Vagina (tissue), 2 donors: ENCODE measurements around the gene SLU7. TPM values are rescaled to one million over a fixed set of nuclear protein-coding genes. Genes with fewer than 3 reads are reported as not detected.

Source experiments
- DNase-seq, 2 donors: peaks; one replicate each; pipeline ENCODE4 v3.0.0-alpha.2; 2017; ENCODE audit errors: extremely low spot score in 2 of 2
- H3K27ac ChIP-seq: fragments of 200-600 bp; sonication (generic); one replicate; pipeline ENCODE4 v1.5.1; 2019
- H3K27me3 ChIP-seq: fragments of 200-600 bp; sonication (generic); one replicate; pipeline ENCODE4 v1.5.1; 2019
- H3K36me3 ChIP-seq, 2 donors: fragments of 200-600 bp; sonication (generic); one replicate each; pipeline ENCODE4 v1.5.1; 2017 to 2019
- H3K4me1 ChIP-seq: fragments of 200-600 bp; sonication (generic); one replicate; pipeline ENCODE4 v1.5.1; 2019
- H3K4me3 ChIP-seq, 2 donors: fragments of 200-600 bp; sonication (generic); 1 replicate in 1 of 2; 2 replicates in 1 of 2; pipeline ENCODE4 v1.5.1; 2016 to 2019
- H3K9me3 ChIP-seq: fragments of 200-600 bp; sonication (generic); one replicate; pipeline ENCODE4 v1.5.1; 2019
- CTCF ChIP-seq, 3 experiments: fragments of 450-650 bp in 2 of 3; fragments of 200-600 bp in 1 of 3; sonication (generic) in 1 of 3; IDR thresholded peaks; one replicate each; pipeline ENCODE4 v1.5.1; 2017 to 2019; ENCODE audit warnings: antibody characterized with exemption in 3 of 3, mild to moderate bottlenecking in 2 of 3, moderate library complexity in 2 of 3
- POLR2A ChIP-seq, 2 donors: fragments of 450-650 bp; IDR thresholded peaks; one replicate each; pipeline ENCODE4 v1.6.1; 2017; ENCODE audit warnings: antibody characterized with exemption in 2 of 2, mild to moderate bottlenecking in 2 of 2, moderate library complexity in 2 of 2
- POLR2AphosphoS5 ChIP-seq, 2 donors: sonication (generic); formaldehyde crosslinking; IDR thresholded peaks; one replicate each; pipeline ENCODE4 v1.9.0; 2017; ENCODE audit warnings: antibody characterized with exemption in 2 of 2, mild to moderate bottlenecking in 2 of 2, low read depth in 1 of 2; ENCODE audit not compliant: insufficient read depth in 1 of 2
- intact Hi-C: fragments of 100-400 bp; cut with DNase I; formaldehyde crosslinking; loops from one replicate; pipeline ENCODE4 v1.15.1; 2023
- total RNA-seq: library from RNA; depleted of rRNA; stranded (reverse); fragments of >200 nt; gene quantifications from one replicate; pipeline ENCODE4 v1.2.3, GENCODE V29; 2016

Gene SLU7
- total RNA-seq, 1 donor from 2014 or later, result 24.3 TPM

GRCh38 chr5:160354666-160355065, 64.2 kb downstream of the SLU7 start:
- Histone ChIP-seq H3K4me1 (peaks cover 25% of the 10 kb centered on the region), H3K27me3 (no peaks in the 10 kb centered on the region), H3K9me3 (no peaks in the 10 kb centered on the region), H3K4me3 (no peak overlapping the region), H3K27ac (no peak overlapping the region), H3K36me3 (no peaks in the 10 kb centered on the region)
- no peak for DNase-seq
- intact Hi-C loops, result no loop called here
- no peak for TF ChIP-seq CTCF (IDR thresholded peaks at IDR 0.05)
- TF ChIP-seq POLR2A (IDR thresholded peaks at IDR 0.05), result no peak
- TF ChIP-seq POLR2AphosphoS5 (IDR thresholded peaks at IDR 0.05; ENCODE audit: insufficient read depth in 1 of 2, low read depth in 1 of 2), result no peak

GRCh38 chr5:160353379-160353778, 65.5 kb downstream of the SLU7 start:
- intact Hi-C loops, result no loop called here
- H3K4me1 ChIP-seq, result peaks cover 21% of the 10 kb centered on the region
- DNase-seq, result no peak
- no peak overlapping the region for H3K4me3 ChIP-seq
- H3K36me3 ChIP-seq, result no peaks in the 10 kb centered on the region
- no peaks in the 10 kb centered on the region for H3K27me3 ChIP-seq
- no peak overlapping the region for H3K27ac ChIP-seq
- no peak for TF ChIP-seq POLR2AphosphoS5 (IDR thresholded peaks at IDR 0.05; ENCODE audit: insufficient read depth in 1 of 2, low read depth in 1 of 2)
- TF ChIP-seq POLR2A (IDR thresholded peaks at IDR 0.05), result no peak
- TF ChIP-seq CTCF (IDR thresholded peaks at IDR 0.05), result no peak
- no peaks in the 10 kb centered on the region for H3K9me3 ChIP-seq

- no peak overlapping the region for H3K27ac ChIP-seq
- intact Hi-C loops, result no loop called here
- TF ChIP-seq POLR2AphosphoS5 (IDR thresholded peaks at IDR 0.05; ENCODE audit: insufficient read depth in 1 of 2, low read depth in 1 of 2), result no peak
- TF ChIP-seq POLR2A (IDR thresholded peaks at IDR 0.05), result no peak
- TF ChIP-seq CTCF (IDR thresholded peaks at IDR 0.05), result no peak
- H3K4me3 ChIP-seq, result no peak overlapping the region
- no peaks in the 10 kb centered on the region for H3K27me3 ChIP-seq
- peaks cover 12% of the 10 kb centered on the region for H3K4me1 ChIP-seq
- no peaks in the 10 kb centered on the region for H3K9me3 ChIP-seq
- no peak for DNase-seq
- H3K36me3 ChIP-seq, result no peaks in the 10 kb centered on the region
These were observed 66.6 kb downstream of the SLU7 start for GRCh38 chr5:160352308-160352707.

Other genes with a start within 250 kb of the SLU7 start
- gene FABP6, start 189.6 kb downstream of the SLU7 start, total RNA-seq, result 2.9 TPM
- gene CCNJL, start 106.5 kb downstream of the SLU7 start, total RNA-seq, result 5.6 TPM
- 1.7 TPM for gene C1QTNF2, start 48.5 kb downstream of the SLU7 start, total RNA-seq
- gene FAM200C, start 19.0 kb downstream of the SLU7 start, total RNA-seq, result 2.5 TPM
- gene PTTG1, start 2.8 kb upstream of the SLU7 start, total RNA-seq, result 89.1 TPM